Astrocyte (in vitro differentiated cells and primary cell): Measurements from ENCODE around the gene KIAA1549.

ENCODE experiments used
- CTCF ChIP-seq: IDR thresholded peaks from 2 replicates; pipeline ENCODE4 v1.5.1; 2011; ENCODE audit warnings: low read depth, mild to moderate bottlenecking, inconsistent platforms, low read length, moderate library complexity; ENCODE audit not compliant: insufficient read depth
- EZH2 ChIP-seq: IDR thresholded peaks from 2 replicates; pipeline ENCODE4 v1.6.1; 2012; ENCODE audit warnings: mild to moderate bottlenecking, low read length, inconsistent platforms; ENCODE audit not compliant: insufficient read depth

DNA sequence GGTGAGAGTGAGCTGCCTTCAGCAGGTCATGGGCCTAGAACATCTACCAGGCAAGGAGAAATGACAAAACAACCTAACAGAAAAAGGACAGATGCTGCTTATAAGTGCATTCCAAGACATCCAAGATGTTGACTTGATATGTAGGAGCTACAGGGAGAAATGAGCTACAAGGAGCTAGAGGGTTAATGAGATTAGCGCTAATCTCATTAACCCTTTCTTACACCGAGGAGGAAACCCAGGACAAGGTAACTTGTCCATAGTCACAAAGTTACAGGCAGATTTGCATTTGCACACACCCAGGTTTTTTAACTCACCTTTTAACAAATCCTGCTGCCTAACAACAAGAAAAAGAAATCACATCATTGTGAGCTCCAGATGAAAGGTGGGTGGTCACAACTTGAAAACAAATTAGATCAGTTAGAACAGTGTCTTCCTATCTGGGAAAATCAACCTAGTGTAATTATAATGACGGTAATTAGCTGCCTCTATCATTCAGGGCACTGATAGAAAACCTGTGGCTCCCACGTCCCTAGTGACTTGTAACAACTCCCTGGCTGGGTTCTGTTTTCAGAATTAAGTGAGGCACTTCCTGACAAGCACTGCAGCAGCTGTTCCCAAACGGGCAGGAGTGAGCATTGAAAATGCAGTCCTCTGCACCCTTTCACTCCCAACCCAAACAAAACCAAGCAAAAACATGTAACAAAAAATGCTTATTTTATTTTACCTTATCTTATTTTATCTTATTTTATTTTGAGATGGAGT, 5.7 kb downstream of the KIAA1549 start:
- TF ChIP-seq CTCF (no peak), EZH2 (no peak)
